ENCODE data around the gene PDXDC1. TPM values are rescaled to one million over a fixed set of nuclear protein-coding genes. Genes with fewer than 3 reads are reported as not detected.
"Not testable (repeated sequence)": the region's sequence is repeated elsewhere in the genome, so short reads cannot be mapped to it uniquely, and the experiment has no call there.

PDXDC1 gene
- total RNA-seq, 2 donors from 2014 or later: 79.1 to 97.4 TPM

DNA sequence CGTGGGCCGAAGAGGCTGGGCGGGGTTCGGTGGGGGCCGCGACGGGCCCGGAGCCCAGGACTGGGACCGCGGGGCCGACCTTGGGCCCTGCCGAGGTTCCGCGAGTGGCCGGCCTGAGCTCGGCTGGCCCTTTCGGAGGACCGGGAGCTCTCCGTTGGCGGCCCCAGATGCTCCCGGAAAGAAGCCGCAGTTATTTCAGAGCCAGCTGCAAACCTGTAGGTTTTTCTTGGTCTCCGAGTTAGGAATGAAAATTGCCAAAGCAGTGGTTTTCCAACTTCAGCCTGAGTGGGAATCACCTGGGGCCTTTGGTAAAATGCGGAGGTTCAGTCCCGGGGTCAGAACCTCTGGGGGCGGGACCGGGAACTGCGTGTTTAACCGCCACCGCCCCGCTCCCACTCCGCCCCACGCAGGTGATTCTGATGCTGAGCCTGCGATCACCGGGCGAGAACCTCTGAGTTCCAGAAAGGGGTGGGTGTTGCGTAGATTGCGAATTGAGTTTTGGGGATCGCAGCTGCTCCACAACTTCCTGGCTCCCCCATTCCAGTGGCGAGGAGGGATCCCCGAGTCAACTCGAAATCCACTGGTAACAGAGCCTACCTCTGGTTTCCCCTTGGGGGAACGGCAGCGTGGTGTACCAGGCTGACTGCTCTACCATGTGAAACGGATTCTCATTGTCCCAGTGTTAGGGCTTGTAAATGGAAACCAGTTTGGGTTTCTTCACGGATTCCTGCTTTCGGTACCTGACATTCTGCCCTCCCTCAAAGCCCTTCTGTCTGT lies 780 bp downstream of the PDXDC1 start:
- Histone ChIP-seq H3K4me1 (ENCODE audit: control insufficient read depth in 1 of 2, low read depth in 2 of 2) (peaks cover 21 to 31% of the 10 kb centered on the region in 2 donors), H3K4me3 (peak overlapping the region; percentile 96), H3K27ac (peak overlapping the region; percentile 88 to 94)
- H3K36me3 ChIP-seq; H3K27me3 ChIP-seq (replicated peaks; ENCODE audit: insufficient read depth); H3K9me3 ChIP-seq; DNase-seq (ENCODE audit: low spot score): not testable (repeated sequence)
- peak; percentile 53 for TF ChIP-seq CTCF (IDR thresholded peaks at IDR 0.05)
- ATAC-seq (ENCODE audit: insufficient number of reproducible peaks, low FRiP score, low read depth): peak; percentile 0

- H3K9me3 ChIP-seq; H3K36me3 ChIP-seq; ATAC-seq (ENCODE audit: insufficient number of reproducible peaks, low FRiP score, low read depth); DNase-seq (ENCODE audit: low spot score); H3K27me3 ChIP-seq (replicated peaks; ENCODE audit: insufficient read depth); H3K27ac ChIP-seq: not testable (repeated sequence)
- Histone ChIP-seq H3K4me1 (ENCODE audit: control insufficient read depth in 1 of 2, low read depth in 2 of 2) (peaks cover 21 to 31% of the 10 kb centered on the region in 2 donors), H3K4me3 (peak overlapping the region; percentile 96)
Measured at GRCh38 chr16:14976971-14977736, 2.3 kb downstream of the PDXDC1 start.

- not testable (repeated sequence) for DNase-seq (ENCODE audit: low spot score); H3K4me3 ChIP-seq; H3K27me3 ChIP-seq (replicated peaks; ENCODE audit: insufficient read depth); H3K9me3 ChIP-seq; H3K27ac ChIP-seq; H3K36me3 ChIP-seq; ATAC-seq (ENCODE audit: insufficient number of reproducible peaks, low FRiP score, low read depth)
- peaks cover 21 to 31% of the 10 kb centered on the region in 2 donors for H3K4me1 ChIP-seq (ENCODE audit: control insufficient read depth in 1 of 2, low read depth in 2 of 2)
Measured at GRCh38 chr16:14978281-14978680, 3.5 kb downstream of the PDXDC1 start.

GRCh38 chr16:14978908-14979307 lies 4.1 kb downstream of the PDXDC1 start:
- H3K27ac ChIP-seq; H3K9me3 ChIP-seq; ATAC-seq (ENCODE audit: insufficient number of reproducible peaks, low FRiP score, low read depth); H3K4me3 ChIP-seq; H3K36me3 ChIP-seq; DNase-seq (ENCODE audit: low spot score); H3K27me3 ChIP-seq (replicated peaks; ENCODE audit: insufficient read depth): not testable (repeated sequence)
- peaks cover 21 to 31% of the 10 kb centered on the region in 2 donors for H3K4me1 ChIP-seq (ENCODE audit: control insufficient read depth in 1 of 2, low read depth in 2 of 2)

DNA sequence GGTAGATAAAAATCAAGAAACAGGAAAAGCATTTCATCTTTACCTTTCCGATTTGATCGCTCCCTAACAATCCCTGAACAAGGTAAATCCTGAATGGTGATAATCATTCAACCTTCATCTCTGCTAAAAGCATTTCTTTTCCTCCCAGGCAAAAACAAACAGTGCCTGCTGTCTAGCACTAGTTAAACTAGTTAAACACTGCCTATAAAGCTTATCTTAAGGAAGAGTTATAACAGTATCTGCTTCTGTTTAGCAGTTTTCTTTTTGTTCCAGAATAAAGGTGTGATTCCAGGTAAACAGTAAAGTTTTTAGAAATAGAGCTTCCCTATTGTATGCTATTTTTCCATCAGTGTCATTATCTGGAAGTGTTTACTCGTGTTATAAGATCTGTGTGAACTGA lies 6.4 kb downstream of the PDXDC1 start:
- H3K4me1 ChIP-seq (ENCODE audit: control insufficient read depth in 1 of 2, low read depth in 2 of 2): peaks cover 12 to 24% of the 10 kb centered on the region in 2 donors
- not testable (repeated sequence) for H3K27me3 ChIP-seq (replicated peaks; ENCODE audit: insufficient read depth); H3K27ac ChIP-seq; DNase-seq (ENCODE audit: low spot score); H3K9me3 ChIP-seq; ATAC-seq (ENCODE audit: insufficient number of reproducible peaks, low FRiP score, low read depth); H3K4me3 ChIP-seq
- peaks cover 14% of the 10 kb centered on the region for H3K36me3 ChIP-seq

GRCh38 chr16:14982521-14982920 lies 7.7 kb downstream of the PDXDC1 start:
- ATAC-seq (ENCODE audit: insufficient number of reproducible peaks, low FRiP score, low read depth); H3K9me3 ChIP-seq; H3K4me3 ChIP-seq; H3K27me3 ChIP-seq (replicated peaks; ENCODE audit: insufficient read depth); DNase-seq (ENCODE audit: low spot score); H3K27ac ChIP-seq: not testable (repeated sequence)
- Histone ChIP-seq H3K36me3 (peaks cover 14% of the 10 kb centered on the region), H3K4me1 (ENCODE audit: control insufficient read depth in 1 of 2, low read depth in 2 of 2) (peaks cover 3 to 16% of the 10 kb centered on the region in 2 donors)

- not testable (repeated sequence) for H3K9me3 ChIP-seq; ATAC-seq (ENCODE audit: insufficient number of reproducible peaks, low FRiP score, low read depth); H3K27me3 ChIP-seq (replicated peaks; ENCODE audit: insufficient read depth); H3K4me3 ChIP-seq; DNase-seq (ENCODE audit: low spot score); H3K27ac ChIP-seq; H3K4me1 ChIP-seq (ENCODE audit: control insufficient read depth in 1 of 2, low read depth in 2 of 2)
- H3K36me3 ChIP-seq: peaks cover 15% of the 10 kb centered on the region
Measured at GRCh38 chr16:14988092-14988491, 13.3 kb downstream of the PDXDC1 start.

- H3K4me3 ChIP-seq; DNase-seq (ENCODE audit: low spot score); H3K9me3 ChIP-seq; H3K27me3 ChIP-seq (replicated peaks; ENCODE audit: insufficient read depth); H3K27ac ChIP-seq; ATAC-seq (ENCODE audit: insufficient number of reproducible peaks, low FRiP score, low read depth); H3K4me1 ChIP-seq (ENCODE audit: control insufficient read depth in 1 of 2, low read depth in 2 of 2): not testable (repeated sequence)
- peaks cover 15% of the 10 kb centered on the region for H3K36me3 ChIP-seq
Measured at GRCh38 chr16:14988661-14989191, 13.9 kb downstream of the PDXDC1 start.

DNA sequence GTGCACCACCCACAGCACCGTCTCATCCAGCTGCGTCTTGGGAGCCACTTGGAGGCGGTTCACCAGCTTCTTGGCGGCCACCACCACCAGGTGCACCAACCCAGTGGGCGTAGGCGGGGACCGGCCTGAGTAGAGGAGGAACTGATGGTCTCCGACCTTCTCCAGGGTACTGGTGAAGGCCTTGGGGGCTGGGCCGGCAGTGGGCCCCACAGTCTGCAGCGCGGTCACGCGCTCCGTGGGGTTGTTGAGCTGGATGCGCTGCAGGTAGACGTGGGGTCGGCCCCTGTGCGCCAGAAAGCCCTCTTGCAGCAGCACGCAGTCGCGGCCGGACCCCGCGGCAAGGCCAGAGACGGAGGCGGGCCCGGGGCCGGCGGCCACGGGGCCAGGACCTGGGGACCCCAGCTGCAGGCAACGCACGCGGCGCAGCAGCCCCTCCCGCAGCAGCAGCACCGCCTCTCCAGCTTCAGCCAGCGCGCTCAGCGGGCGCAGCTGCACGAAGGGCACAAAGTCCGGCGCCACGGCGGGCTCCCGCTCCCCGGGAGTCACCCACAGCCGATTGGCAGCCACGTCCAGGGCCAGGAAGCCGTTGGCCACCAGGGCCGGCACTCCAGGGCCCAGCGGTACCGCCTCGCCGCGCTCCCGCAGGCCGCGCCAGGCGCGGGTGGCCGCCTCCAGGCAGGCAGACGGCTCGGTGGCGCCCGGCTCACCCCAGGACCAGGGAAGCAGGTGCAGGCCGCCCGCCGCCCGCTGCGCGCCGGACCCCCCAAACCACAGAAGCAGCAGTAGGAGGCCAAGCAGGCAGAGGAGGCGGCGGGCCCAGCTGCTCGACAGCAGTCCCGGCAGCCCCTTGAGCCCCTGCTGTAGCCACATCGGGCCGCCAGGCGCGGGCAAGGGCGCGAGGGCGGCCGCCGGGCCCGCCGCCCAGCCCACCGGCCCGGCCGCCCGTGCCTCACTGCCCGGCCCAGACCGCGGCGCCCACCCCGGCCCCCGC lies 14.8 kb downstream of the PDXDC1 start:
- peaks cover 15% of the 10 kb centered on the region for H3K36me3 ChIP-seq
- DNase-seq (ENCODE audit: low spot score); H3K27ac ChIP-seq; H3K4me3 ChIP-seq; H3K4me1 ChIP-seq (ENCODE audit: control insufficient read depth in 1 of 2, low read depth in 2 of 2); H3K27me3 ChIP-seq (replicated peaks; ENCODE audit: insufficient read depth); H3K9me3 ChIP-seq; ATAC-seq (ENCODE audit: insufficient number of reproducible peaks, low FRiP score, low read depth): not testable (repeated sequence)

DNA sequence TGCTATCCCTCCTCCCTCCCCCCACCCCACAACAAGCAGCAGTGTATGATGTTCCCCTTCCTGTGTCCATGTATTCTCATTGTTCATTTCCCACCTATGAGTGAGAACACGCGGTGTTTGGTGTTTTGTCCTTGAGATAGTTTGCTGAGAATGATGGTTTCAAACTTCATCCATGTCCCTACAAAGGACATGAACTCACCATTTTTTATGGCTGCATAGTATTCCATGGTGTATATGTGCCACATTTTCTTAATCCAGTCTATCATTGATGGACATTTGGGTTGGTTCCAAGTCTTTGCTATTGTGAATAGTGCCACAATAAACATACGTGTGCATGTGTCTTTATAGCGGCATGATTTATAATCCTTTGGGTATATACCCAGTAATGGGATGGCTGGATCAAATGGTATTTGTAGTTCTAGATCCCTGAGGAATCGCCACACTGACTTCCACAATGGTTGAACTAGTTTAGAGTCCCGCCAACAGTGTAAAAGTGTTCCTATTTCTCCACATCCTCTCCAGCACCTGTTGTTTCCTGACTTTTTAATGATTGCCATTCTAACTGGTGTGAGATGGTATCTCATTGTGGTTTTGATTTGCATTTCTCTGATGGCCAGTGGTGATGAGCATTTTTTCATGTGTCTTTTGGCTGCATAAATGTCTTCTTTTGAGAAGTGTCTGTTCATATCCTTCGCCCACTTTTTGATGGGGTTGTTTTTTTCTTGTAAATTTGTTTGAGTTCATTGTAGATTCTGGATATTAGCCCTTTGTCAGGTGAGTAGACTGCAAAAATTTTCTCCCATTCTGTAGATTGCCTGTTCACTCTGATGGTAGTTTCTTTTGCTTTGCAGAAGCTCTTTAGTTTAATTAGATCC lies 18.7 kb downstream of the PDXDC1 start:
- ATAC-seq (ENCODE audit: insufficient number of reproducible peaks, low FRiP score, low read depth); H3K36me3 ChIP-seq; H3K27me3 ChIP-seq (replicated peaks; ENCODE audit: insufficient read depth); H3K27ac ChIP-seq; DNase-seq (ENCODE audit: low spot score); H3K9me3 ChIP-seq; H3K4me3 ChIP-seq: not testable (repeated sequence)
- peaks cover 0 to 16% of the 10 kb centered on the region in 2 donors for H3K4me1 ChIP-seq (ENCODE audit: control insufficient read depth in 1 of 2, low read depth in 2 of 2)
